GM12891 (cell line): ENCODE results near the gene COL12A1.
A peak's percentile ranks its signal among the peaks of the same experiment; 100 is the strongest.
"Not testable (repeated sequence)": the region's sequence is repeated elsewhere in the genome, so short reads cannot be mapped to it uniquely, and the experiment has no call there.

ENCODE experiments used
- DNase-seq: peaks from one replicate; pipeline ENCODE4 v3.0.0; 2011; ENCODE audit warnings: low spot score; ENCODE audit not compliant: insufficient read length
- FAIRE-seq: peaks from 2 replicates; lab custom pipeline; 2011; peaks lifted over from hg19 to GRCh38; lab: Jason Lieb, UNC
- PAX5 ChIP-seq: IDR thresholded peaks from 2 replicates; pipeline ENCODE4 v1.6.1; 2011; ENCODE audit warnings: low read length, moderate library complexity, mild to moderate bottlenecking; ENCODE audit not compliant: insufficient read depth, severe bottlenecking
- POLR2A ChIP-seq: IDR thresholded peaks from 2 replicates; pipeline ENCODE4 v1.6.1; 2011; ENCODE audit warnings: low read depth, low read length, control low read depth
- POLR2AphosphoS5 ChIP-seq: IDR thresholded peaks from 2 replicates; pipeline ENCODE4 v1.6.1; 2011; ENCODE audit warnings: low read depth, low read length, control low read depth
- POU2F2 ChIP-seq: IDR thresholded peaks from 2 replicates; pipeline ENCODE4 v1.6.1; 2011; ENCODE audit warnings: low read depth, mild to moderate bottlenecking, control low read depth, low read length, moderate library complexity
- SPI1 ChIP-seq: IDR thresholded peaks from 2 replicates; pipeline ENCODE4 v1.6.1; 2011; ENCODE audit warnings: low read depth, low read length, control low read depth
- TAF1 ChIP-seq: IDR thresholded peaks from 2 replicates; pipeline ENCODE4 v1.6.1; 2011; ENCODE audit warnings: low read depth, low read length, control low read depth

The COL12A1 gene

DNA sequence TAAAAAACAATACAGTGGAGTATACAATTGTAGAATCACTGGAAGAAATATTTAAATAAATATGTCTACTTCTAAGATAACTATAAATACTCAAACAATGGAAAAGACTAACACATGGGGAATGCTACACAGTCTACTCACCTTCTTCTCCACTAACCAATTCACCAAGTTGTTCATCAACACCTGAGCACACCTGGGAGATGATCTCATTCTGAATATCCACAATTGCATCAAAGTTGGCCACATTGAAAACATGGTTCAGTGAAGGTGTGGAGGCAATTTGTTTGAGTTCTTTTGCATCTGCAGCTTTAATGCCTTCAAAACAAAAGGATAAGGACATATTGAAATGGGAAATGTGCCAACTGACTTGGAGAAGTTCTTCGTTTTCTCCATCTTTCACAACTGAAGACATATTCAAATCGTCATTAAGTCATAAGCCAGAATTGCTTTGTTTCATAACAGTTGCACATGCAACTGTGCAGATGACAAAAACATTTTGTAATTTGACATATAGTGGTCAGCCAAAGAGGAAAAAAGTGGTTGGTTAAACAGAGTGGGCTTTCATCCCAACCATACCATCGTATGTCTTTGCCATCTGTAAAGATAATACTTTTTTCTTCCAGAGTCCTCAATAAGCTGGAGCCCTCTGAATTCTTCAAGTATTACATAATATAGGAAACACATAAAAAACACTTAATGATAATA is 17.5 kb downstream of the COL12A1 start:
- FAIRE-seq (no peak), DNase-seq (no peak)
- TF ChIP-seq TAF1 = no peak
- TF ChIP-seq POLR2A = no peak
- no peak for TF ChIP-seq PAX5
- no peak for TF ChIP-seq SPI1
- TF ChIP-seq POU2F2 = no peak
- TF ChIP-seq POLR2AphosphoS5 = no peak

DNA sequence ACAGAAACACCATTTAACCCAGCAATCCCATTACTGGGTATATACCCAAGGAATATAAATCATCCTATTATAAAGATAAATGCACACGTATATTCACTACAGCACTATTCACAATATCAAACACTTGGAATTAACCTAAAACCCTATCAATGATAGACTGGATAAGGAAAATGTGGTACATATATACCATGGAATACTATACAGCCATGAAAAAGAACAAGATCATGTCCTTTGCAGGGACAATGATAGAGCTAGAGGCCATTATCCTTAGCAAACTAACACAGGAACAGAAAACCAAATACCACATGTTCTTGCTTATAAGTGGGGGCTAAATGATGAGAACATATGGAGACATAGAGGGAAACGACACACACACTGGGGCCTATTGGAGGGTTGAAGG is 19.3 kb downstream of the COL12A1 start:
- FAIRE-seq, DNase-seq: not testable (repeated sequence)

DNA sequence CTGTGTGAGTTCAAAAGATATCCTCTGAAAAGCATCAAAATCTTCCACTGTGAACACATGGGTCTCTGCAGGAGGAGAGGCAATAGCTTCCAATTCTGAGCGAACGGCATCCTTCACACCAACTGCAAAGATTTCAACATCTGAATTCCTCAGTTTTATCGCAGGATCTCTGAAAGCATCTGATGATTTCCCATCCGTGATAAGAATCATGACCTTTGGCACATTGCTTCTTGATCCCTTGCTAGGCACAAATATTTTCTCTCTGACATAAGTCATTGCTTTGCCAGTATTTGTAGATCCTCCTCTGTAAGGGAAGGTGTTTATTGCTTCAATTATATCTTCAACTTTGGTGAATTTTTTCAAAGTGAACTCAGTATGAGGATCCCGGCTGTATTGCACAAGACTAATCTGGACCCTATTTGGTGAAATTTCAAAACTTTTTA is 22.7 kb downstream of the COL12A1 start:
- no peak for FAIRE-seq
- no peak for DNase-seq

DNA sequence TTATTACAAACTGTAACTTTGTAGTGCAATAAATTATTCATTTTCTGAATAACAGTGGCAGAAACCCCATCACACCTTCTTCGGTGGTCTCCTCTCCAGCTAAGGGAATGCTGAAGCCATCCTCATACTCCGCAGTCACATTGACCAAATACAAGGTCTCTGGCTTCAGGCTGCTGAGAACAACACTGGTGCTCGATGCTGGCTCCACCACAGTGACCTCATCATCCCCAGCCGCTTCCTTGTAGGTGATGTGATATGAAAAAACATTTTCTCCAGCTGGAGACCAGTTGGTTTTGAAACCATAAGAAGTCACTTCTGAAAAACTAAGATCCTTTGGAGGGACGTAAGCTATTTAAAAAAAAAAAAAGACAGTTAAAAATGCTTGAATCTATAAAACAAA is 25.0 kb downstream of the COL12A1 start:
- no peak for FAIRE-seq
- no peak for DNase-seq
- TF ChIP-seq POLR2AphosphoS5 = no peak
- TF ChIP-seq TAF1 = no peak
- no peak for TF ChIP-seq SPI1
- TF ChIP-seq POU2F2 = no peak
- TF ChIP-seq POLR2A = no peak
- TF ChIP-seq PAX5 = no peak

More for the DNA sequence above, 22.7 kb downstream of the COL12A1 start:
- TF ChIP-seq PAX5 (no peak), POLR2A (no peak), POU2F2 (no peak), SPI1 (no peak), POLR2AphosphoS5 (no peak)

DNA sequence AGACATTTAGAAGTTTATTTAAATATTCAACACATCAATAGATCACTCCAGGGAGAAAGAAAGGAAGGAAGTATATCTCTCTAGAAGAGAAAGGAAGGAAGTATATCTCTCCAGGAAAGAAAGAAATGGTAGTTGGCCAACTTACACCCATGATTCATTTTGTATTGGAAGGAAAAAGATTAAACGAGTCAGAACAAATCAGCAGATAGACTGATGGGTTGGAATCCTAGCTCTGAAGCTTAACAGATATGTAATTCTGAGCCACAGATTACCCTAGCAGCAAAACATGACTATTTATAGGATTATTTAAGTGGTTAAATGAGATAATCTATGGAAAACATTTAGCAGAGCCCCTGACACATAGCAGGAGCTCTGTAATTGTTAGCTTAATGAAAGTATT is 27.1 kb downstream of the COL12A1 start:
- TF ChIP-seq POU2F2 = no peak
- TF ChIP-seq POLR2AphosphoS5 = no peak
- TF ChIP-seq PAX5 = no peak
- TF ChIP-seq TAF1 = no peak
- no peak for TF ChIP-seq POLR2A
- no peak for TF ChIP-seq SPI1
- FAIRE-seq = no peak
- DNase-seq = no peak

DNA sequence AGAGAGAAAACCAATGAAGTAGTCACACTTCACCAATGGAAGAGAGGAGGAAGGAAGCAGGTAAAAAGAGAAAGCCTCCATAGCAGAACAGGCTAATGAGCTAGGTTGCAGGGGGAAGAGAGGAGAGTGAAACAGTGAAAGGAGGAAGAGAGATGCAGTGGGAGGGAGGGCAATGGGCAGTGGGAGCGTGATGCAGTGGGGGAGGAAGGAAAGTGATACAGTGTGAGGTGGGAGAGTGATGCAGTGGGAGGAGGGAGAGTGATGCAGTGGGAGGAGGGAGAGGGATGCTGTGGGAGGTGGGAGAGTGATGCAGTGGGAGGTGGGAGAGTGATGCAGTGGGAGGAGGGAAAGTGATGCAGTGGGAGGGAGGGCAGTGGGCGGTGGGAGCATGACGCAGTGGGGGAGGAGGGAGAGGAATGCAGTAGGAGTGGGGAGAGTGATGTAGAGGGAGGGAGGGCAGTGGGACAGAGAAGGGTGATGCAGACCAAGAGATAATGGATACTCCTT is 29.7 kb downstream of the COL12A1 start:
- TF ChIP-seq POU2F2 (no peak), TAF1 (no peak), POLR2A (no peak), POLR2AphosphoS5 (no peak), PAX5 (no peak), SPI1 (no peak)
- DNase-seq (no peak), FAIRE-seq (no peak)

DNA sequence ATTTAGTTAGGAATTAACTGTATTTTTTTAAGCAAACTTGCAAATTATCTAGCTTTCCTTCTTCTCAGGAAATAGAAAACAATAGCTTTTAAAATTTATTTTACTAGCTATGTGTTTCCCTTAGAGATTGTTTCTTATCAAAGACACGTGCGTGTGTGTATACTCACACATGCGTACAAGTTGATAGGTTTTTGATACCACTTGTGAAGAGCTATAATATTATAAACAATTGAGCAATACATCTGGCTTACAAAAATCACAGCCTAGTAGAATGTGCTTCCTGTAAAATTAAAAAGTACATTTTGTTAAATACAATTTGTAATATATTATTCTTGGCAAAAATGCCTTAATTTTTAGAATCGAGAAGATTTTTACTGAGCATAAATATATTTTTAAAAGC is 33.9 kb downstream of the COL12A1 start:
- TF ChIP-seq POU2F2 (no peak), POLR2A (no peak), PAX5 (no peak), TAF1 (no peak), POLR2AphosphoS5 (no peak), SPI1 (no peak)
- DNase-seq (no peak), FAIRE-seq (no peak)

DNA sequence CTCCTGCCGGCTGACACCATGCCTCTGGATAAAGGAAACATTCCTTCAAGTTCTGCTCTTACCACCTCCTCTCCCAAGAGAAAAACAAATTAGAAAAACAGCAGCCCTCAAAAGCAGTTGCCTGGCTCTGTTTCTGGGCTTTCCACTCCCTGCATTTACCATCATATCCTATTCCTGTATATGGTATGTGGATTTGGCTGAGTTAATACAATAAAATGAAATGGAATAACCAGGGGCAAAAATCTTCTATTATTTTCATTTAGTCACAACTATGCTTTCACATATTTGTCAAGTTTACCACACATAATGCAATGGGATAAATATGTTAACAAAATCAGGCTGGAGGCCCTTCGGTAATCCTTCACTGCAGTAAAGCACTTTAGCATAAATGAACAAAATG is 34.3 kb downstream of the COL12A1 start:
- no peak for FAIRE-seq
- no peak for TF ChIP-seq POU2F2
- DNase-seq = no peak

DNA sequence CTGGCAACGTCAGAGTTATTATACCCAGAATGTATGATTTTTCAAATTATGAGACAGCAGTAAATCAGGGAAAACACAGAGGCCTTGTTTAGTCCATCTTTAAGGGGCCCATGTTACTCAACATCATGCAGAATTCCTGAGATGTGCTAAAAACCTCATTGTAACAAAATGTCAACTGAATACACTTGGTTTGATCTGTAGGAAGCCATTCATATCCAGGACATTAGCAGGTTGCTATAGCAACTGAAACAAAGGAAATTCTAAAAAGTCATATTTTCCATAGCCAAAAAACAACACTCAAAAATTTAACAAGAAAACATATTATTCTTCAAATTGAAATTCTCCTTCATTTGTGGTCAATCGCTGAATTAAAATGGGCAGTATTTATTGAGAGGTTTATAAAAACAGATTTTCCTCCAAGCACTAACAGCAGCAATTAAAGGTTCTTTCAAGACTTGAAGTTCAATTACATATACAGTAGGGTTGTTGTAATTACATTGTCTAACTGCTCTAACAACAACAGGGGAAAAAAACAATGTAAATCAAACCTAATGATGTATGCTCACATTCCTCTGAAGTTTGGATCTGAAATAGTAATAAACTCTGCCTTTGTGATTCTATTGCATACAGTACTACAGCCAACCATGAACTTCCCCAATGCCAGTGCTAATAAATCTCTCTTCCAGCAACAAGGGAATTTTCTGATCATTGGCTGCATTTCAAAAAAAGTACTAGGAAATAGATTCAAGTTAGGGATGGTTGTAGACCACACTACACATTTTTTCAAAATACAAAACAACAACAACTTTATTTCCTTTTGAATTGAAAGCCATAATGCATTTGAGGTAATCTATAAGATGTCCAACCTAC is 34.9 kb downstream of the COL12A1 start:
- TF ChIP-seq PAX5 = no peak
- no peak for TF ChIP-seq POLR2A
- no peak for TF ChIP-seq POU2F2
- TF ChIP-seq POLR2AphosphoS5 = no peak
- TF ChIP-seq SPI1 = no peak
- no peak for TF ChIP-seq TAF1
- DNase-seq (no peak), FAIRE-seq (peak; percentile 31)
